Neutrophil (primary cell): Measurements from ENCODE around the gene SCGB1C2.

ENCODE experiments used
- H3K27ac ChIP-seq: fragments of 200-600 bp; sonication (generic); 2 replicates; pipeline ENCODE4 v1.5.1; 2016; ENCODE audit warnings: mild to moderate bottlenecking, moderate library complexity
- H3K27me3 ChIP-seq: fragments of 200-600 bp; sonication (generic); 2 replicates; pipeline ENCODE4 v1.6.0; 2016; ENCODE audit warnings: mild to moderate bottlenecking
- H3K36me3 ChIP-seq: fragments of 200-600 bp; sonication (generic); 2 replicates; pipeline ENCODE4 v1.5.1; 2017
- H3K4me1 ChIP-seq, 2 experiments: fragments of 200-600 bp in 1 of 2; sonication (generic) in 1 of 2; 1 replicate in 1 of 2; 2 replicates in 1 of 2; pipeline versions ENCODE4 v1.5.1 to v1.6.1; 2013 to 2016; ENCODE audit warnings: low read depth in 1 of 2, low read length in 1 of 2, mild to moderate bottlenecking in 1 of 2, moderate library complexity in 1 of 2; ENCODE audit not compliant: control insufficient read depth in 1 of 2, insufficient read depth in 1 of 2
- H3K4me3 ChIP-seq, 2 experiments: fragments of 200-600 bp in 1 of 2; sonication (generic) in 1 of 2; 1 replicate in 1 of 2; 2 replicates in 1 of 2; pipeline ENCODE4 v1.5.1; 2013 to 2016; ENCODE audit warnings: low read depth in 1 of 2, low read length in 1 of 2, mild to moderate bottlenecking in 1 of 2, moderate library complexity in 1 of 2
- H3K9me3 ChIP-seq: fragments of 200-600 bp; sonication (generic); 2 replicates; pipeline ENCODE4 v1.5.1; 2016
- CTCF ChIP-seq: fragments of 200-600 bp; sonication (generic); IDR thresholded peaks from 2 replicates; pipeline ENCODE4 v1.5.1; 2016; ENCODE audit warnings: antibody characterized with exemption

The SCGB1C2 gene

GRCh38 chr17:142102-142661 lies 4.8 kb downstream of the SCGB1C2 start:
- Histone ChIP-seq H3K9me3 (no peaks in the 10 kb centered on the region), H3K36me3 (peaks cover 5% of the 10 kb centered on the region), H3K4me1 (peaks cover 4 to 5% of the 10 kb centered on the region in 2 experiments), H3K27me3 (peaks cover 20% of the 10 kb centered on the region), H3K4me3 (no peak overlapping the region), H3K27ac (no peak overlapping the region)
- no peak for TF ChIP-seq CTCF

- H3K4me3 ChIP-seq, result no peak overlapping the region
- no peak for TF ChIP-seq CTCF
Measured at GRCh38 chr17:142876-143784, 5.8 kb downstream of the SCGB1C2 start.

GRCh38 chr17:143785-144281 lies 6.5 kb downstream of the SCGB1C2 start:
- peak; percentile 97 for TF ChIP-seq CTCF
- no peak overlapping the region for H3K4me3 ChIP-seq
- no peaks in the 10 kb centered on the region for H3K9me3 ChIP-seq

More at GRCh38 chr17:142876-143784, 5.8 kb downstream of the SCGB1C2 start:
- H3K36me3 ChIP-seq, result peaks cover 15% of the 10 kb centered on the region
- H3K27ac ChIP-seq, result no peak overlapping the region
- no peaks in the 10 kb centered on the region for H3K9me3 ChIP-seq
- H3K27me3 ChIP-seq, result peaks cover 20% of the 10 kb centered on the region
- peaks cover 4 to 5% of the 10 kb centered on the region in 2 experiments for H3K4me1 ChIP-seq

GRCh38 chr17:144936-145670 lies 7.7 kb downstream of the SCGB1C2 start:
- H3K4me1 ChIP-seq, result peaks cover 4 to 5% of the 10 kb centered on the region in 2 experiments
- no peak overlapping the region for H3K4me3 ChIP-seq
- no peak for TF ChIP-seq CTCF
- H3K27me3 ChIP-seq, result peaks cover 15% of the 10 kb centered on the region
- H3K36me3 ChIP-seq, result peaks cover 15% of the 10 kb centered on the region
- H3K9me3 ChIP-seq, result no peaks in the 10 kb centered on the region
- no peak overlapping the region for H3K27ac ChIP-seq

More at GRCh38 chr17:143785-144281, 6.5 kb downstream of the SCGB1C2 start:
- Histone ChIP-seq H3K27me3 (peaks cover 20% of the 10 kb centered on the region), H3K36me3 (peaks cover 15% of the 10 kb centered on the region), H3K27ac (no peak overlapping the region), H3K4me1 (peaks cover 4 to 5% of the 10 kb centered on the region in 2 experiments)
